GM10266 (cell line): ENCODE data around the gene CASS4.
A peak's percentile ranks its signal among the peaks of the same experiment; 100 is the strongest.
"Not testable (repeated sequence)": the region's sequence is repeated elsewhere in the genome, so short reads cannot be mapped to it uniquely, and the experiment has no call there.

Experiments
- DNase-seq: peaks from one replicate; pipeline ENCODE4 v3.0.0; 2012; ENCODE audit errors: extremely low spot score
- CTCF ChIP-seq: IDR thresholded peaks from 2 replicates; pipeline ENCODE4 v1.5.1; 2012; ENCODE audit warnings: mild to moderate bottlenecking, low read depth; ENCODE audit not compliant: control insufficient read depth, insufficient read depth; ENCODE audit errors: missing control alignments

CASS4 gene

DNA sequence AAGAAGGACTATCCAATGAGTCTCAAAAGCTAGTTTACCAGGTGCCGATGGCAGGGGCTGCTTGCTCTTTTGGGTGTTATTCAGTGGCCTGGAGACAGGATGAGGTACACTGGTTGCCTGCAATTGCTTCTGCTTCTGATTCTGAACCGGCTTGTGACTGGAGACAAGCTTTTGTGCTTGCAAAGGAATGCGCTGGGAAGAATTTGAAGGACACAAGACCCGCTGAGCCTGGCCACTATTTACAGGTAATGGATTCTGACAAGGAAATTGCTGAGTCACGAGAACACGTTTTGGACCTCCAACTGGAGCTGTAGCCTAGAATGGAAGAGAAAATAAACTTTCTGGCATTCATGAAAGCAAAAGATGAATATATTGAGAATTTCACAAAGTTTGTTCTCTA is 25.8 kb upstream of the CASS4 start:
- no peak for TF ChIP-seq CTCF

GRCh38 chr20:56388882-56389281 is 23.2 kb upstream of the CASS4 start:
- no peak for TF ChIP-seq CTCF
- no peak for DNase-seq

More for the DNA sequence above, 25.8 kb upstream of the CASS4 start:
- no peak for DNase-seq

GRCh38 chr20:56389807-56390206 is 22.3 kb upstream of the CASS4 start:
- no peak for DNase-seq
- no peak for TF ChIP-seq CTCF

DNA sequence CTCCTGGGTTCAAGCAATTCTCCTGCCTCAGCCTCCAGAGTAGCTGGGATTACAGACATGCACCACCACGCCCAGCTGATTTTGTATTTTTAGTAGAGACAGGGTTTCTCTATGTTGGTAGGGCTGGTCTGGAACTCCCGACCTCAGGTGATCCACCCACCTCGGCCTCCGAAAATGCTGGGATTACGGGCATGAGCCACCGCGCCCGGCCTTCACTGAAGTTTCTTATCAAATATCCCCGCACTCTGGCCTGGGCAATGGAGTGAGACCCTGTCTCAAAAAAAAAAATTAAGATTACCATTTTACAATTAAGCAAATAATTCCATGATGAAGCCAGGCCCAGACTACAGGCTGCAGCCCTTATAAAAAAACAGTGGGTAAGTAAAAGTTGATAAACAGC is 21.7 kb upstream of the CASS4 start:
- not testable (repeated sequence) for DNase-seq

- no peak for TF ChIP-seq CTCF
- no peak for DNase-seq
Measured at GRCh38 chr20:56391037-56391436, 21.0 kb upstream of the CASS4 start.

- no peak for DNase-seq
- TF ChIP-seq CTCF: no peak
Measured at GRCh38 chr20:56391596-56392131, 20.4 kb upstream of the CASS4 start.

DNA sequence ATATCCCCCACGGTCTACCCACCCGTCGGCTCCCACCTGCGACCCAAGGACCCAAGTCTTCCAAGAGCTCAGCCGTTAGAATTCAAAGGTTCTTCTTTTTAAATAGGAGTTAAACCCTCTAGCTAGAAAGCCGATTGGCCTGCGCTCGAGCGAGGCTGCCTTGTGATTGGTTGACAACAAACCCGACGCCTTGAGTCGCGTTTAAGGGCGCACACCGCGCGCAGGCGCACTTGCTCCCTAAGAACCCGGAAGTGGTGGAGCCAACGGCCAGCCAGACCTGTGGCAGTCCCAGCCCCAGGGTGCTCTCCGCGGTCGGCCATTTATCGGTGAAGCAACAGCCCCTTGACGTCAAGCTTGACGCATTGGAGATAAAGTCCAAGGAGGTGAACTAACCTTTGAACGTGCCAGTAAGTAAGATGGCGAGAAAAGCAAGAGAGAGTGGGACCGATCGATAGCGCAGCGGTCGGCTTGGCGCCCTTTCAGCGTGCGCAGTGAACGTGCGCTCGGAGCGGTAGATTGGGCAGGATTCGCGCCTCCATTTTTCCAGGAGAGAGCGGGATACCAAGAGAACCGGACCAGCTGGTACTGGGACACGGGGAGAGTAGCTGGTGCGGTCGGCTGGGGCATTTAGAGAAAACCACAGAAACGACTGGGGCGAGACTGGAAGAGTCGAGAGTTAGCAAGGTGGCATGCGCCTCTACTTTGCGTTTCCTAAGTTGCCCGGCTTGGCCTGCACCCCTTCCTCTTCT is 19.8 kb upstream of the CASS4 start, which contains the start of the genes AURKA and CSTF1:
Gene AURKA (minus strand): TSS at position 84 of the 749 bp plus-strand sequence. CDS start 4,018 bp downstream, outside the sequence.
Gene CSTF1 (plus strand): TSS at position 514 of the 749 bp plus-strand sequence. CDS start 2,908 bp downstream, outside the sequence.
- peak; percentile 96 for DNase-seq
- TF ChIP-seq CTCF: no peak
